GM04503 (cell line): ENCODE data around the gene WNK2.
"Not testable (repeated sequence)": the region's sequence is repeated elsewhere in the genome, so short reads cannot be mapped to it uniquely, and the experiment has no call there.

Experiments
- DNase-seq: peaks from one replicate; pipeline ENCODE4 v3.0.0-alpha.2; 2012; ENCODE audit warnings: low read depth

WNK2 gene

DNA sequence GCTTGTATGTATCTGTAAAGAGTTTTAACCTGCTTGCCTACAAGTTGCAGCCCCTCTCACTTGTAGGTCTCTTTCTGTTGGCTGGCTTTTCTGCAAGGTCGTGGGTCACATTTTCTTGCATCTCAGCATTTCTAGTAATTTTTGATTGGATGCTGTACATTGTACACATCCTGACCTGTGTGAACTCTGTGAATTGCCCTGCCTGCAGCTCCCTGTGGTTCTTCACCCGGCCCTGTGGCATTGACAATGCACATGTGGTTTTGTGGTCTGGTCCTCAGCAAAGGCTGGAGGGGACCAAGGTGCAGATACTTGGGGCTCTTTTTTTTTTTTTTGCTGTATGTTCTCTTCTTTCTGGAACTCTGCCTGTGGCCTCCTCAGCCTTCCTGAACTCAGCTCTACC is 53.6 kb downstream of the WNK2 start:
- no peak for DNase-seq

DNA sequence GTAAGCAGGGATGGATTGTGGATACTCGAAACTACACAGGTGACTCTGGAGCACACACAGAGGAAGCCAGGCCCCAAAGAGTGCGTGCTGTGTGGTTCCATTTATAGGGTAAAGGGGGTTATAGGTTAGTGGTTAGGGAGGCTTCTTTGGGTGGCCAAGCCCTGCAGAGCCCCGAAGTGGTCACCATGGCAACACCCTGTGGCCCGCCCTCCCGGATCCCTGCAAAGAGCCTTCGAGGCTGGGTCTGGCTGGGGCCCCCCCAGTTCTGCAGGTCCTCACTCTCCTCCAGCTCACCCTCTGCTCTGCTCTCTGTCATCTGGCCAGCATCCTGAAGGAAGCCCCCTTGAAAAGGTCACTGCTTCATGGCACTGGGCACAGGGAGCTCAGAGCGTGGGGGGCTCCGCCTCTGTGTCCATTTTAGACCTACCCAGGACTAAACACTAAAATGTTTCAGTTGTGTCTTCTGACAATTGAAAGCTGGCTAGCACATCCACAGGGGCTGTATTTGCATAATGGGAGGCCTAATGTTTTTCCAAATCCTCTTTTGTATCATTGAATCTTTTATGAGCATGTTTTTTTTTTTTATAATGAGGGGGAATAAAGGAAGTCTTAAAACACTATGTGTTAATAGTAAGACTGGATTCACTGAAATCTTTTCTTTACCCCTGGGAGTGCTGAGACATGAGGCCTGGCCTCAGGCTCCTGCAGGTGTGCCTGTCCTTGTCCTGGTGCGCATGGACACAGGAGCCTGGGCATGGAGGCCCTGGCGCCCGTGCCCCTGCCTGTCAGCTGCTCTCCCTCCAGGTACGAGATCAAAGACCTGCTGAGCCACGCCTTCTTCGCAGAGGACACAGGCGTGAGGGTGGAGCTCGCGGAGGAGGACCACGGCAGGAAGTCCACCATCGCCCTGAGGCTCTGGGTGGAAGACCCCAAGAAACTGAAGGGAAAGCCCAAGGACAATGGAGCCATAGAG is 55.3 kb downstream of the WNK2 start:
- DNase-seq = no peak

DNA sequence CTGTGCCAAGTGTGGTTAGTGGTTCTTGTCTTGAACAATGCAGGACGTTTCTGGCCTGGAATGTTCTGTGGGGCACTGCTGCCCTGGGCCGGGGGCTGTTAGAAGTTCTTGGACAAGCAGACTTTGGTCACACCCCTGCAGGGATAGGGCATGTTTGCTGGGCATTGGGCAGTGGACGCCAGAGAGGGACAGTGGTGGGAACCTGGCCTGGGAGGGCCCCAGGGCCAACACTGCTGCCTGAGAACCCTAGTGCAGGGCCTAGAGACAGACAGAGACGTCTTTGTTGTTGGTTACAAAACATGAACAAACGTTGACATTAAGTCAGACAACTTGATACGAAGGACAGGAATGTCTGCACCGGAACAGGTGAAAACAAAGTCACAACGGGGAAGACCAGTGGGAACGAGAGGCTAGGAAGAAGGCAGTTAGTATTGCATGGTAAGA is 57.0 kb downstream of the WNK2 start:
- DNase-seq = no peak

DNA sequence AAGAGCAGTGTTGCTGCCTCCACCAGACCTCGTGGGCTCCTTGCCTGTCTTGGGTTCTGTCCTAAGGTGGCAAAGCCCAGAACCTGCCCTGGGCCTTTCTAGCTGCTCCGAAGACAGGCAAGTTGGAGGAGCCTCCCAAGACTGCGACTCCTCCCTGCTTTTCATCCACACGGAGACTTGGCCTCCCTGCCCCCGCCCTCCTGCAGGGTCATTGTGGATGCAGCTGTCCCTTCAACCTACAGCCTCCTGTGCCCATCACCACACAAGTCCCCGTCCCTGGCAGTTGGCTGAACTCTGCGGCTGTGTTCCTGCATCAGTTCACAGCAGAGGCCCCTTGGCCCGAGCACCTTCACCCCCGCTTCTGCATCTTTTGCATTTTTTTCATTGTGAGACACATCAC is 59.2 kb downstream of the WNK2 start:
- DNase-seq = no peak

GRCh38 chr9:93244101-93244500 is 60.2 kb downstream of the WNK2 start:
- DNase-seq = no peak

DNA sequence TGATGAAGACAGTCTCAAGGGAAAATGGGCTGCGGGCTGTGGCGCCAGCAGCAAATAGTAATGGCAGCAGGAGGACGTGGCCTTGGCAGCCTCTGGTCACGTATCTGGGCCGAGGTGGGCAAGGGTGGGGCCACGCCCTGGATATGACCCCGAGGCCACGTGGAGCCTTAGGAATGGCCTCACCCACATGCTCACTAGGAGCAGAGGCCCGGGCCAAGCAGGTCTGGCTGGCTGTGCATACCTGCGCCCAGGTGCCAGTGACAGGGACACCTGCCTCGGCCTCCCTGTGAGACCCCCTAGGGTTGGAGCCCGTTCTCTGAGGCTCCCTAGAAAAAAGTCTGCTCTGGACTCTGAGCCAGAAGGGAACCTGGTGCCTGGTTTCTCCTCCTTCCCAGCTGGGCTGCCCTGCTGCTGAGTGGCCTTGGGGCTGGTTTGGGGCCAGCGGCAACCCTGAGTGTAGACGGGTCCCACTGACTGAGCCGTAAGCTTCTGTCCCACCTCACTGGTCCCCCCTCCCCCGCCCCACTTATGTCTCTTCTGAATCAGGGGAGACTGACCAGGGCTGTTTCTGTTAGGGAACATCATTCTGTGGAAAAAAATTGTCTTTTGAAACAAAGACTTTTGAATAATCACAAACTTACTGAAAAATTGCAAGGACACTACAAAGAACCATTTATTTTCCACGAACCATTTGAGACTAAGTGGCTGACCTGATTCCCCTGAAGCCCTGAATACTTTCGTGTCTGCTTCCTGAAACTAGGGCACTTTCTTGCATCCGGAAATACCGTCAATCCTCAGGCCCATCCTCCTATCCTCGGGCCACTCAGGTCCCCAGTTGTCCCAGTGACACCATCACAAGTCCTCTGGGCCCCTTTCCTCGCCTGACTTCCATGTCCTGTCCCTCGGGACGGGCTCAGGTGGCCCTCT is 60.8 kb downstream of the WNK2 start:
- no peak for DNase-seq

GRCh38 chr9:93245437-93245970 is 61.6 kb downstream of the WNK2 start:
- no peak for DNase-seq

GRCh38 chr9:93246111-93246510 is 62.2 kb downstream of the WNK2 start:
- no peak for DNase-seq

DNA sequence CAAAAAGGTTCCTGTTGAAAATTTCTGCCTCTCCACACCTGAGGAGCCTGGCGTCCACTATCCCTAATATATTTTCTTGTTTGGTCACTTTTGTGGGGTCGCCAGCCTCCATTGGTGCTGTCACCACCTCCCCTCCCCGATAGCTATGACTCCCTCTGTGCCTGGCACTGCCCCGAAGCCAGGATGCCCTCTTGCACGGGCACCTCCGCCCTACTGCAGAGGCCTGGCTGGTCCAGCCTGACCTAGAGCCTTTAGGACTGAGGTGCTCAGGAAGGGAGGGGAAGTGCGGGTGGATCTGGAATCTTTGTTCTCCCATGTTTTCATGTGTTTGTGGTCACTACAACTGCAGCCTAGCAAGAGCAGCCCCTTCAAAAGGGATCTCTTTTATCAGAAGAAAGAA is 62.6 kb downstream of the WNK2 start:
- no peak for DNase-seq

- no peak for DNase-seq
Observed at GRCh38 chr9:93247099-93247865, 63.3 kb downstream of the WNK2 start.

DNA sequence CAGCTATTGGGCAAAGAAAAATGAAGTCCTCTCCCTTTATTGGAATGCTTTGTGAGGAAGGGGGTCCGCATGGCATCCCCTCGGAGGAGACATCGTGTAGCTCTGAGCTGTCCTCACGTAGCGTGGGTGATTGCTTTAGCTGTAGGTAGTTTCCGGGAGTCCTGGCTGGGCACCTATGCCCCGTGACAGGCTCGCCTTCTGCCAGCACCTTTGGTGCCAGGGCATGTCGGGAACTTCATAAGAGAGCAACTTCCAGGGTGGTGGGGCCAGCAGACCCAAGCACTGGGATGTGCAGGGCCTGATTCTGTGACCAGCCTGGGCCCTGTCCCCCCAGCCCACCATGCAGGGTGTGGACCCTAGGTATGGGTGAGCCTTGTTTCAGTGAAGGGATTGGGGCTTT is 64.0 kb downstream of the WNK2 start:
- DNase-seq = no peak

- DNase-seq = no peak
Observed at GRCh38 chr9:93248386-93249040, 64.6 kb downstream of the WNK2 start.

- no peak for DNase-seq
Observed at GRCh38 chr9:93250185-93250584, 66.2 kb downstream of the WNK2 start.

GRCh38 chr9:93251309-93251708 is 67.4 kb downstream of the WNK2 start:
- DNase-seq = not testable (repeated sequence)

DNA sequence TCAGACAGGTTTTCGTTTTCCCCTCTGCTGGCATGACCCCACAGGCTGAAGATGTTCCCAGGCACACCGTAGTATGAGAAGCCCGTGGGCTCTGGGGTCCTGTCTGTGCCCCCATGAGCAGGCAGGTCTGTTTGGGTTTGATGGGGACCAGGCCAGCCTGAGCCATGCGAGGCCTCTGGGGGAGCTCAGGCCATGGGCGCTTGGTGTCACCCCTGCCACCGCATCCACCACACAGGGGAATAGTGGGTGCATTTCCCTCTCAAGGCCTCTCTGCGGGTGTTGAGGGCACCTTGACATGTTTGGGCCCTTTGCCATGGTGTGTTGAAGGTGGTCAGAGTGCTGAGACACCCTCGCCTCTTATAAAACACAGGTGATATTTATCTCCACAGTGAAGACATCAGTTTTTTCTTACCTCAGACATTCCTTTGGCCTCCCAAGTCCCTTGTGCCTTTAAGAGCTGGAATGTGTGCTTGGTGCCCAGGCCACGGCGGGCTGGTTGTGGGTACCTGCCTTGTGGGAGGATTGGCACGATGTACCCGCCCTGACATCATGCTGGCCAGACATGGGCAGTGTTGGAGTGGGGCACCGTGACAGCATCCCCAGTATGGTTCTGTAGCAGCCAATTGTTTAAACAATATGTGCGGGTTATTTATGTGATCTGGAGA is 68.3 kb downstream of the WNK2 start:
- no peak for DNase-seq

GRCh38 chr9:93252781-93253530 is 69.0 kb downstream of the WNK2 start:
- no peak for DNase-seq

DNA sequence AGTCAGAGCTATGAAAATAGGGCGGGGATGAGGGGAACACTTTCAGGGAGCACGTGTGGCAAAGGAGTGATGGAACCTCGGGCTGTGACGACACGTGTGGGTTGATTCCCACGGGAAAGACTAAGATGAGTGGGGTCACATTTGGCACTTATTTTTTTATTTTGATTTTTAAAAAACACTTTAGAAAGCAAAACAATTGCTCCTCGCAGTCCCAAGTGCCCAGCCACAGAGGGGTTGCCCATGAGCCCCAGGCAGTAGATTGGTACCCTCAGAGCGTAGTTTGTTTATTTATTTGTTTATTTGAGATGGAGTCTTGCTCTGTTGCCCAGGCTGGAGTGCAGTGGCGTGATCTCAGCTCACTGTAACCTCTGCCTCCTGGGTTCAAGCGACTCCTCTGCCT is 69.7 kb downstream of the WNK2 start:
- no peak for DNase-seq

DNA sequence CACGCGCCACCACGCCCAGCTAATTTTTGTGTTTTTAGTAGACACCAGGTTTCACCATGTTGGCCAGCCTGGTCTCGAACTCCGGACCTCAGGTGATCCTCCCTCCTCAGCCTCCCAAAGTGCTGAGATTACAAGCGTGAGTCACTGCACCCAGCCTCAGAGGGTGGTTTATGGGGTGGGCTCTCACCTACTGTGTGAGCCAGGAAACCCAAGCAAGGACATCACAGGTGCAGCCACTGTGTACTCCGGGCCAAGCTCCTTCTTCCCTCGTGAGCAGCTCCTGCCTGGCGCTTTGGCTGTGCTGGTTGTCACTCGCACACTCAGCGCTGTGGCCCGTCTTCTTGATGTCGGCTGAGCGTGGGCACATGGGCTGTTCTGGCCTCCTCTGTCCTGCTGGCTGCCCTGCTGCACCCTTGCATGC is 70.1 kb downstream of the WNK2 start:
- DNase-seq = no peak

- DNase-seq = no peak
Observed at GRCh38 chr9:93254806-93255493, 71.0 kb downstream of the WNK2 start.
